B cell (primary cell): ENCODE results near the gene SLC9A7.

Experiments
- EZH2 ChIP-seq: IDR thresholded peaks from 2 replicates; pipeline ENCODE4 v1.6.1; 2012; ENCODE audit warnings: borderline replicate concordance, low read depth, mild to moderate bottlenecking, moderate library complexity, low read length; ENCODE audit not compliant: insufficient read depth, poor library complexity, severe bottlenecking
- TF ChIP-seq, protein P1 (sequence below): fragments of 200-600 bp; IDR thresholded peaks from one replicate; pipeline ENCODE4 v1.8.0; 2022; ENCODE audit warnings: antibody characterized with exemption, mild to moderate bottlenecking

DNA sequence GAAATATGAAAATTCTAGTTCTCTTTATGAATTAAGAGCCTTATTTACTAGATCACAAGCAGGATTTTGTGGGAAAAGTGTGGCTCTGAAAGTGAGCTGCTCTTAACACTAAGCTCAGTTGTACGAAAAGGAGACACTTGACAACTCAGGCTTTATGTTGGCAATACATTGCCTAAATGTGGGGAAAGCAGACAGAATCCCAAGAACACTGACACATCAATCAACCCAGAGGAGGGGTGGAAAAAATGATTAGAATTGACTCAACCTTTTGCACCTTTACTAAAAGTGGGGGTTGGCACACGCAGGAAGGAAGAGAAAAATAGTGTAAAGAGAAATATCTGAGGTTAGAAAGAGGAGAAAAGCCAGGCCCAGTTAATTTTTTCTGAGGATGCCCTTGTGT, 123.7 kb downstream of the SLC9A7 start:
- TF ChIP-seq, protein P1, sequence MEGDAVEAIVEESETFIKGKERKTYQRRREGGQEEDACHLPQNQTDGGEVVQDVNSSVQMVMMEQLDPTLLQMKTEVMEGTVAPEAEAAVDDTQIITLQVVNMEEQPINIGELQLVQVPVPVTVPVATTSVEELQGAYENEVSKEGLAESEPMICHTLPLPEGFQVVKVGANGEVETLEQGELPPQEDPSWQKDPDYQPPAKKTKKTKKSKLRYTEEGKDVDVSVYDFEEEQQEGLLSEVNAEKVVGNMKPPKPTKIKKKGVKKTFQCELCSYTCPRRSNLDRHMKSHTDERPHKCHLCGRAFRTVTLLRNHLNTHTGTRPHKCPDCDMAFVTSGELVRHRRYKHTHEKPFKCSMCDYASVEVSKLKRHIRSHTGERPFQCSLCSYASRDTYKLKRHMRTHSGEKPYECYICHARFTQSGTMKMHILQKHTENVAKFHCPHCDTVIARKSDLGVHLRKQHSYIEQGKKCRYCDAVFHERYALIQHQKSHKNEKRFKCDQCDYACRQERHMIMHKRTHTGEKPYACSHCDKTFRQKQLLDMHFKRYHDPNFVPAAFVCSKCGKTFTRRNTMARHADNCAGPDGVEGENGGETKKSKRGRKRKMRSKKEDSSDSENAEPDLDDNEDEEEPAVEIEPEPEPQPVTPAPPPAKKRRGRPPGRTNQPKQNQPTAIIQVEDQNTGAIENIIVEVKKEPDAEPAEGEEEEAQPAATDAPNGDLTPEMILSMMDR: no peak
- TF ChIP-seq EZH2: no peak
